HG03378 (cell line): ENCODE measurements around the gene PADI1.

ENCODE experiments used
- ATAC-seq: cut with Tn5 transposase; IDR thresholded peaks from one replicate; pipeline ENCODE4 v1.9.1; 2021; ENCODE audit warnings: mild to moderate bottlenecking, moderate library complexity; ENCODE audit not compliant: unreplicated experiment

The PADI1 gene

DNA sequence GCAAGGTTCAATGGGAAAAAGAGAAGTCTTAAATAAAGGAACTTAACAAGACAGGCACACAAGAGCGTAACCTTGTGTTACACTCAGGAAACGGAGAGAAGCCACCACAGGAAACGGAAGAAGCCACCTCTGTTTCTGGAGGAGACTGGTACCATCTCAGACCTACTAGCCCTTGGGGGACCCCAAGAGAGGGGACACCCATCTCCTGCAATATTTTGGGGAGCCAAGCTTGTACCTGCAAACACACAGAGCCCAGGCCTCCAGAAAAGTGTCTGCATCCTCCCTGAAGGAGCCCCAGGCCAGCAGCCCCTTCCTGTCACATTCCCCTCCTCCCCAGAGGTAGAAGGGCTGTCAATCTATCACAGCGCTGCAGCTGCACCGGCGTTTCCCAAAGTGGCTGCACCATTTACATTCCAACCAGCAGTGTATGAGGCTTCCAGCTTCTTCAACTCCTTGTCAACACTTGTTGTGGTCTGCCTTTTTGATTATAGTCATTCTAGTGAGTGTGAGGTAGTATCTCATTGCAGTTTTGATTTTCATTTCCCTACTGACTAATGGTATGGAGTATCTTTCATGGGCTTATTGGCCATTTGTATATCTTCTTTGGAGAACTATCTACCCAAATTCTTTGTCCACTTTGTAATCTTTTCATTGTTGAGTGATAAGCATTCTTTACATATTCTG is 23.0 kb upstream of the PADI1 start:
- ATAC-seq: no peak

DNA sequence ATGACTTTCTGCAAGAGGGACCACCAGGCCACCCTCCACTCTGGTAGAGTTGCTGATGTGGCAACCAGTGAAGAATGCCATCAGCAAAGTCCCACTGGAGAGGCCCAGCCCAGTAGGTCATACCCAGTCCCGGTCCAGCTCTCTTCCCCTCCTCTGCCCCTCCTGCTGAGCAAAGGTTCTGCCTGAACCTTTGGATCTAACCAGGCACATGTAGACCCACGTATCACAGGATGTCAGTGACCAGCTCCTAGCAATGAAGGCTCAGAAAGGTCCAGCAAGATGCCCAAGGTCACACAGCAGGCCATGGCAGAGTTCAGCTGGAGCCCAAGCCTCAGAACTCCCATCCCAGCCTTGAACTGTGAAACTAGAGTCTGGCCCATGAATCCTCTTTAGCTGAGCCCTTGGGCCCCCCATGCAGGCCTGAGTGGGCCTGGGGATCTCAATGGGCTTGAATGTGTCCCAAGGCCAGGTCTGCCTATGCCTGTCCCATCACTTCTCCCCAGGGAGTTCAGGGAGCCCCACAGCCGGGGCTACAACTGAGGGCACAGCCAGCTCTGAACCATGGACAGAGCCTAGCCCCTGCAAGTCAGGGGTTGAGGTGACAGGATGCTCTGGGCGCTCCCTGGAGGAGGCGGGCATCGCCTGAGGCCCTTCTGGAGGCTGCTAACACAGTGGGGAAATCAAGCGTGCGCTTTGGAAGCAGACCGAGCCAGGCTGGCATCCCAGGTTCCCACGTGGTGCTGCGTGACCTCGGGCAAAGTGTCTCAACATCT is 21.4 kb upstream of the PADI1 start:
- no peak for ATAC-seq

DNA sequence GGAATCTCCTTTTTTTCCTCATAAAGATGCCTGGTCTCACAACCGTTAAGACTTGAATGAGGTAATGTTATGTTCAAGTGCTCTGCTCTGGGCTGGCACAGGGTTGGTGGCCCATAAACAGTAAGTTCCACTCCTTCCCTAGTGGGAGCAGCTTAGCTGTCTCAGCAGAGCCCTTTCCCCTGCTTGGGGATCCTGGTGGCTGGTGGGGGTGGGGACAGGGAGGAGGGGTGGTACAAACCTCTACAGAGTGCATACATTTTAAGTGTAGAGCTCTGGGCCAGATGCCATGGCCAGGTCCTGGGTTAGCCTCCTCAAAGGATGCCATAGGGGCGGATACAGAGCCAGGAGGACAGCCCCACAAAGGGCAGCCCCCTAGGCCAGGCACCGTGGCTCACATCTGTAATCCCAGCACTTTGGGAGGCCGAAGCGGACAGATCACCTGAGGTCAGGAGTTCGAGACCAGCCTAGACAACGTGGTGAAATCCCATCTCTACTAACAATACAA is 20.7 kb upstream of the PADI1 start:
- ATAC-seq: no peak

DNA sequence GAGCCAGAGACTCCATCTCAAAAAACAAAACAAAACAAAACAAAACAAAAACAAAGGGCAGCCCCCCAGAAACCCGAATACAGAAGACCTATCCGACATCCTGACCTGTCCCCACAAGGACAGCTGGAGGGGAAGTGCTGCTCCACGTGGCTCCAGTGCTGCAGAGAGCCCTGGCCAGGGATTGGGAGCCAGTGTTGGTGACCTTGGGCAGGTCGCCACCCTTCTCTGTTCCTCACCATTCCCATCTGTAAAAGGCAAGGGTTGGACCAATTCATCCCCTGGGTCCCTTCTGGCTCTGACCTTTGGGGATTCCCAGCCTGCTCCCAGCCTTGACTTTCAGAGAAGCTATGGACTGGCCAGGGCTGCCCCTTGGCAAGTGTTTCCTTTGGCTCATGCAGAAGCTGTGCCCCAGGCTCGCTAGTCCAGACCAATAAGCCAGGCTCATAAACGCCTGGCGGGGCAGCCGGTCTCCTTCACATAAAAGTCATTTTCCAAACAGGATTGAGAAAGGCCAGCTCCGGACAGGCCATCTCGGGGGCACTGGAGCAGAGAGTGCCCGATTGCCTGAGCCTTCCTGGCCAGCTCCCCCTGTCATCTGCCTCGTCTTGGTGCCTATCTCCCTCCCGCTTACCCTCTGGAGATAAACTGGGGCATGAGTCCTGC is 20.0 kb upstream of the PADI1 start:
- ATAC-seq: no peak

DNA sequence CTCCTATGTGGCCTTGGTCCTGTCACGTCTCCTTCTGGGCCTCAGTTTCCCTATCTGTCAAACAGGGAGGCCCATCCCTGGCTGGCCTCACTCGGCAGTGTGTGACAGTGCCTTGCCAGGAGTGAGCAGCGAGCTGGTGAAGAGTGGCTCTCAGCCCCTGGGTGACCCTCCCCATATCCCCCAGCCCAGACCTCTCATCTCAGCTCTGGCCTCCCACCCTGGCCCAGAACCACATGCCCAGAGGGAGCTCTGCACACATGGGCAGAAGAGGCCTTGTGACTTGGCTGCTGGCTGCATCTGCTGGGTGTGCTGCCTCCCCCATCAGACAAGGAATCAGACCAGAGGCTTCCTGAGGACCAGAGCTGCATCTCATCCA is 19.5 kb upstream of the PADI1 start:
- ATAC-seq: no peak

DNA sequence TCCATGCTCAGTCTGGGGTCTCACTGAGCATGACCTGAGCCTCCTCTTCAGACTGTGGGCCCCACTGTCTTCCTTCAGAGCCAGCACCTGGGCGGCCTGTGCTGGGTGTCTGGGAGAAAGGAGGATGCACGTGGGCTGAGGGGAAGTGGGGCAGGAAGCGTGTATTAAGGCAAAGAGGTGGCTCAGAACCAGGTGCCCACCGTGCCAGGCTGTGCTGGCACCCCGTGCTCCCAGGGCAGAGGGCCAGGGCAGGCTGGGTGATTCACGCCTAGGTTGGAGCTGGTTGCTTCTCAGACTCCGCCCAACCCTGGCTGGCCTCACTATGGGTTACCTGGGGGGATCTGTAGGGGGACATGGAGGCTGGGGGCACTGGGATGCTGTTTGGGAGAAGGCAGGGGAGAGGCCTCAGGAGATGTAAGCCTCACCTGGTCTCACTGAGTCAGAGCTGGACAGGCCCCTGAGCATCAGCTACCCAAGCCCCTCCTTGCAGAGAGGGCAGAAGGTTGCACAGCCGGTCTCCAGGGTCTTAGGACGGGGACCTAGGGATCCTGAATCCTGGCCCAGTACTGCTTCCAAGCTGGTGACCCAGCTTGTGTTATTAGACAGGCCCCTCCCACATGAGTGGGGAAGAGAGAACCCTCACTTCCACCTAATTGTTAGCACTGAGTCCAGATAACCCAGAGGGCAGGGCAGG is 18.6 kb upstream of the PADI1 start:
- no peak for ATAC-seq

DNA sequence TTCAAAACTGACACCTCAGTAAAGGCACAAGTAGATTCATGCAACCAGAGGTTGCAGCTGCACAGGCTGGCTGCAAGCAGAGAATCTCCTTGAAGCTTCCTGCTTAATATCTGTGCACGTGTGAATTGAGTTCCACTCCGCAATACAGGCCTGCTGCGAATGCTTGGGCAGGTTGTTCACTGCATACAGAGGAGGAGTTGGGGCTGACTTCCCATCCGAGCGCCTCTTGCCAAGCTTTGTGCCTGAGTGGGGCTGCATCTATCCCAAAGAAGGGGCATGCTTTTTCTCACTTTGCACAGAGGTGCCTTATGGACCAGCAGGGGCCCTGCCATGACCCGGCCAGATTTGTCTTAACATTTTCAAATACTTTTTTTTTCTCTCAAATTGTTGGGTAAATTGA is 17.9 kb upstream of the PADI1 start:
- ATAC-seq: no peak

DNA sequence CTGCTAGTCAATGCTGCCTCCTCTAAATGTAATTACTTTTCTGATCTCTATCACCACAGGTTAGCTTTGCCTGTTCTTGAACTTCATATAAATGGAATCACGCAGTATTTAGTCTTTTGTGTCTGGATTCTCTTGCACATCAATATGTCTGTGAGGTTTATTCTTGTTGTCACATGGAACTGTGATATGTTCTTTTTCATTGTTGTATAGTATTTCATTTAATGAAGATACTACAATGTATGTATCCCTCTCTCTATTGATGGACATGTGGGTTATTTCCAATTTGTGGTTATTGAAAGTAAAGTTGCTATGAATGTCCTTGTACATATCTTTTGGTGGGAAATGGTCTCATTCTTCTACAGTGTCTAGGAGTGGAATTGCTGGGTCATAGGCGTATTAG is 16.7 kb upstream of the PADI1 start:
- ATAC-seq: no peak

DNA sequence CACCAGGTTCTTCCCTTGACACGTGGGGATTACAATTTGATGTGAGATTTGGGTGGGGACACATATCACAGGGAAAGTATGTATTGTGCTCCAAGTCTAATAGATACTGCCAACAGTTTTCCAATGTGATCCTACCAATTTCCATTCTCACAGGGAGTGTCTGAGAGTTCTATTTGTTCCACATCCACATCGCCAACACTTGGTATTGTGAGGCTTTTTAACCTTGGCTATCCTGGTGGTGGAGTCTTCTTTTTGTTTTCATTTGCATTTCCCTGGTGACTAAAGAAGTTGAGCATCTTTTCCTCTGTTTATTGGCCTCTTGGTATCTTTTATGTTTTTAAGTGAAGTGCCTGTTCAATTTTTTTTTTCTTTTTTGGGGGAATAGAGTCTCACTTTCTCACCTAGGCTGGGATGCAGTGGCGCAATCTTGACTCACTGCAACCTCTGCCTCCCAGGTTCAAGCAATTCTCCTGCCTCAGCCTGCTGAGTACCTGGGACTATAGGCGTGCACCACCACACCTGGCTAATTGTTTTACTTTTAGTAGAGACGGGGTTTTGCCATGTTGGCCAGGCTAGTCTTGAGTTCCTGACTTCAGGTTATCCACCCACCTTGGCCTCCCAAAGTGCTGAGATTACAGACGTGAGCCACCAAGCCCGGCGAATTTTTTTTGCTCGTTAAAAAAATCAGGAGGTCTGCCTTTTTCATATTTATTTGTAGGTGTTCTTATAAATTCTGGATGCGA is 15.9 kb upstream of the PADI1 start:
- no peak for ATAC-seq

DNA sequence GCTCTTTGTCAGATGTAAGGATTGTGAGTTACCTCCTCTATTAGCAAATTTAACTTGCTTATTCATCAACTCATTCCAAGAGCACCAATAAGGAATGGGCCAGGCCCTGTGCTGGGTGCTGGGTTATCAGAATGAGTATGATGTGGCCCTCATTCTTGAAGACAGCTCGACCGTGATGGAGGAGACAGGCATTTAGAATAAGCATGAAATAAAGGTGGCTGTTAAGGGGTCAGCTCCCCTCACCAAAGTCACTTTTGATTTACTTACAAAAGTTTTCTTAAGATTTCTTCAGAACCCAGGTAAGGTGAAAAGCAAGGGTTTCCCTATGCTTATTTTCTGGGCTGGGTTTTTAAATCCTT is 15.3 kb upstream of the PADI1 start:
- no peak for ATAC-seq

DNA sequence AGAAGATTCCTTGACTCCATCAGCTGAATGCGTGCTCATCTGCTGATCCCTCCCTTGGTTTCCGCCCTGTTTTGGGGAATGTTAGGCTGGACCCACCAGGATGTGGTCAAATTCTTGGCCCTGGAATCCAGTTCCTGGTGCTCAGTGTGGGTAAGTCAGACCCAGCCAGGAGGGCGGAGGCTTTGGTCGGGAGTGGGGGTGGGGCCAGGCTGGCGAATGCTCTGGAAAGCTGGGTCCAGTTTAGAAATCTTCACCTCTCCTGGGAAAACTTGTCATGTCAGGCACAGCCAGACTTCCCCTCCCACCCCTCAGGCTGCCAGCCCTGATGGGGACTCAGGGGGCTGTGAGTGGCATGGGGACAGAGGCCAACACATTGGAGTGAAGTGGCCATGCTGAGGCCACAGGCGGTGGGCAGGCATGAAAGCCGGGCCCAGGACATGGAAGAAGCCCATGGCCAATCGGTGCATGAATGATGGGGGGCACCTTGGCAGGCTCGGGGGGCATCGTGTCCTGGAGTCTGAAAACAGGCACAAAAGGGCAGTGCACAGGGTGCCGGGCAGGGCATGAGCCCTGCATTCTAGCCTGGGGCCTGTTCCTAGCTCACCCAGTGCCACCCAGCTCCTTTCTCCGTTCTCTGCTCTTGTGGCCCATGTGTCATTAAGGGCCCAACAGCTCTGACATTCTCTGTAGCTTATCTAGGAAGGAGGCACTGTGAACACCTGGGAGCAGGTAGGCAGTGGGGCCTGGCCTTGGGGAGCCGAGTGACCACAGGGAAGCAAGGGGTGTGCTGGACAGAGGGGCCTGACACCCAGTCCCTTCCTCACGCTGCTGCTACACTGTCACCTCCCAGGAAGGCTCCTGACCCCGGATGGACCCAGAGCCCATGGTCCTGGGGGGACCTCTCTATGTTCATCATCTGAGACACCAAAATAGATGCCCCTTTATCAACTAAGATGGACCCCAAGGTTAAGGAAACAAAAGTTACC is 14.6 kb upstream of the PADI1 start:
- no peak for ATAC-seq

DNA sequence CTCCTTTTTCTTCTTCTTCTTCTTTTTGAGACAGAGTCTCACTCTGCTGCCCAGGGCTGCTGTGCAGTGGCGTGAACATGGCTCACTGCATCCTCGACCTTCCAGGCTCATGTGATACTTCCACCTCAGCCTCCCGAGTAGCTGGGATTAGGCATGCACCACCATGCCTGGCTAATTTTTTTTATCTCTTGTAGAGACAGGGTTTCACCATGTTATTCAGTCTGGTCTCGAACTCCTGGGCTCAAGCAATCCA is 13.0 kb upstream of the PADI1 start:
- ATAC-seq: no peak

DNA sequence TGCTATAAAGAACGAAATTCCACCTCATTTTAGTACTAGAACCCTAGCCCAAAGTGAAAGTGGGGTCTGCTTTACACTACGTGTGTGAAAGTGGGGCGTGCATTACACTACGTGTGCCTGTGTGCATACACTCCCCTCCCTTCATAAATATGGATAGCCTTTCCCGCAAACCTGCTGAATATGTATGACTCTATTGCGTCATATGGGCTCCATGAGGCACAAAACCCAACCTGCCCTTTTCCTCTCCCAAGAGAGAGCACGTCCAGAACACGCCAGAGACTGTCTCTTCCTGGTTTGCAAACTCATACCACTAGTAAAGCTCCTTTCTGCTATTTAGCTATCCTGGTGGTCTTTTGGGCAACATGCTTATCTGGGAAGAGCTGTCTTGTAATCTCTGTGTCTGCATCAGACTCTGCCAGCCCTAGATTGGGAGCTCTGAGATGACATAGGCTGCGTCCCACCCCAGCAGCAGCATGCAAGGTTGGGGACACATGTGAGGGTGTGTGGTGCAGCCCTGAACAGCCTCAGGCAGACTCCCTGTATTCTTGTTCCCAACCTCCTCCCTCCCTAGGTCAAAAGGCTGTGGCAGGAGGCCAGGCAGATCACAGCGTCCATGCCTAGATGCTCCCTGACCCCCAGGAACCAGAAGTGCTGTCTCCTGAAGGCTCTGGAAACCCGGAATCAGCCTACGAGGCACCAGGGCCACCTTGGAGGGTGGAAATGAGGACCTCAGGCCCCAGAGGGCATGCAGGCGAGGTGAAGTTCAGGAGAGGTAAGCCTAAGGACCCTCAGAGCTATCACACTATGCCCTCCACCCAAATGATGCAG is 12.3 kb upstream of the PADI1 start:
- ATAC-seq: no peak

DNA sequence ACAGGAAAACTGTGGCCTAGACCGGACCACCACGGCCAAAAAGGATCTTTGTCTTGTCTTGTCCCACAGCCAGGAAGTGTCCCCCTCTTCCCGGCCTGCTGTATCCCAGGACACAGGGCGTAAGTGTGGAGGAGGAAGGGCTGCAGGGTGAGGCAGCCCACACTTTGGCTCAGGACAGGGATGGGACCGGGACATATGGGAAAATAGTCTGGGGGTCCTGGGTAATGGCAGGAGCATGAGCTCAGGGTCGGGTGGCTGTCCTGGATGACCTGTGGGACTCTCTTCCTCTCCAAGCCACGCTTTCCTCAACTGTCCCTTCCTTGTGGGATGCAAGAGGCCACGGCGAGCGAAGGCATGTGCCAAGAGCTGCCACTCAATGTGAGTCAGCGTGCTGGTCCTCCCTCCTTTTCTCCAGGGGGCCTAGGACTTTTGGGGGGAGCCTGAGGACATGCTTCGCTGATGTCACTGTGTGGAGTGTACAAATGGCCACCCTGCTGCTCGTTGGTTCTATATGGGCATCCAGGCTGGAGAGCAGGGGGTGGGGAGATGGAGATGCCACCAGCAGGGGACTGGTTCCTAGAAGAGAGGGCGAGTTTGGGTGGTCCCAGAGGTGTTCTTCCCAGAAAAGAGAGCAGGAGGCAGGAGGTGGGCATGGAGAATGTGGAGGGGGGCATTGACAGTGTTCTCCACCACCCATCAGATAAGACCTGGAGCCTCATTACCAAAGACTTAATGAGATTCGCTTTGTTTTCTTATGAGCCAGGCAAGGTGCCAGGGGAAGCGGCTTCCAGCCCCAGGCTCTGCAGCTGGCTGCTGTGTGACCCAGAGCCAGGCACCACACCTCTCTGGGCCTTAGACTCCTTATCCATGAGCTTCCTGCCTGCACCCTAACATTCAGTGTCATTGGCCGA is 11.5 kb upstream of the PADI1 start:
- ATAC-seq: no peak

DNA sequence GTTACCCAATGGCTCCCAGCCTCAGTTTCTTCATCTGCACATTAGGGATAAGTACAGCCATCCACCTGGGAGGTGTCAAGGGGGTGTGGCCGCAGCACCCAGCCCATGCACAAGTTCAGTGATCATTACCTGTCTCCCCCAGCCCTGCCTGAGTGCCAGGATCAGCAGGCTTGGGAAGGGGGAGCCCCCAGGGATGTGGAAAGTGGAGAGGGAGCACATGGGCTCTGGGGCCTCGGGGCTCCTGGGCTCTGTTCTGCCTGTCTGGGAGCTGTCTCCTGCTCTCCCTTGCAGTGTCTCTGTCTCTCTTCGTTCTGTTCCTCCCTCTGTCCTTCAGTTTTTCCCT is 10.8 kb upstream of the PADI1 start:
- no peak for ATAC-seq

DNA sequence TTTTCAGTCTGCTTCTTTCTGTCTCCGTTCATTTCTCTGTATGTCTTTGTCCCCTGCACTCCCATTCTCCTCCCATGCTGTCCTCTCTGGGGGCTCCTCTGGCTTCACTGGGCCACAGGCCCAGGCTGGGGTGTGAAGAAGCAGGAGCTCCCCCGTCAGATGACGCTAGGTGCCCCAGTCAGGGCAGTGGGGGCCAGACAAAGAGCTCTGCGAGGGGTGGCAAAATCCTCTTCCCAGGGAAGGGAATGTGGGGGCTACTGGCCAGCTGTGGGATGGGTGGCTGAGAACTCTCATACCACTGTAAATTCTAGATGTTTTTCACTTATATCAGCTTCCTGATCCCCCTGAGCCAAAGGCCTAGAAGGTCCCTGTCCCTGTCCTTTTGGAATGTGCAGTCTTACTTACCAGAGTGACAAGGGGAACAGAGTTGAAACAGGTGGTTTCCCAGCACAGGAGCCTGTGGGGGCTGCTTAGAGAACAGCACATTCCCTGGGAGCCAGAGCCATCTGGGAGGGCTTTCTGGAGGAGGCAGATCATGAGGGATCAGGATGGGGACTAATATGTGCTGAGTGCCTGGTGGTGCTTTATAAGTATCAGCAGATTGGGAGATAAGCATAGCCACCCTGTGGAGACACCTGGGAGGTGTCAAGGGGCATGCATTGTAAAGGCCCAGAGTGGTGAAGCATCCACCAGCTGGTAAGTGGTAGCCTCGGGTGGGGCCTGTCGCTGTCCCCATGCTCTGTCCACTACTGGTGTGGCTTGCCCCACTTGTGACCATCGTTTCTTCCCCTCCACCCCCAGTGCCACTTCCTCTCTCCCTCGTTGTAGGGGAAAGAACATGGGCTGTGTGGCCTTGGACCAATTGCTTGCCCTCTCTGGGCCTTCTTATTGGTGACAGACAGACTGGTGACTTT is 10.1 kb upstream of the PADI1 start:
- no peak for ATAC-seq

DNA sequence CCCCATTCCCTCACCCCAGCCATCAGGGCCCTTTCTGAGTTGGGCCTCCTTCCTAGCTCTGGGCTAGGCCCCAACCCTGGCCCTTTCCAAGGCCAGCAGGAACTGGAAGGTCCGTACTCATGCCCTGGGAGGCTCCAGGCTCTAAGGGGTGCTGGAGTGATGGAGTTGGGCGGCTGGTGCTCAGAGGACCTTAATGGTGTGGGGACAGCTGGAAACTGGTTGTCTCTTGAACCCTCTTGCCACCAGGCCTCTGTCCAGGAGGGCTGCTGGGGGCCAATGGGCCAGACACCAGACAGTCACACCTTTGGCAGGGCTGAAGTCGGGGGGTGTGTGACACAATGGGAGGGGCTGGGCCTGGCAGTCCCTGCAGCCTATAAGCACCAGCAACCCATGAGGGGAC is 9.2 kb upstream of the PADI1 start:
- no peak for ATAC-seq
